ENCODE results near the gene MTRR. TPM values are rescaled to one million over a fixed set of nuclear protein-coding genes. Genes with fewer than 3 reads are reported as not detected.

MTRR gene
- total RNA-seq, 4 donors from 2014 or later, result 34.3 to 48.0 (median 41.8) TPM

DNA sequence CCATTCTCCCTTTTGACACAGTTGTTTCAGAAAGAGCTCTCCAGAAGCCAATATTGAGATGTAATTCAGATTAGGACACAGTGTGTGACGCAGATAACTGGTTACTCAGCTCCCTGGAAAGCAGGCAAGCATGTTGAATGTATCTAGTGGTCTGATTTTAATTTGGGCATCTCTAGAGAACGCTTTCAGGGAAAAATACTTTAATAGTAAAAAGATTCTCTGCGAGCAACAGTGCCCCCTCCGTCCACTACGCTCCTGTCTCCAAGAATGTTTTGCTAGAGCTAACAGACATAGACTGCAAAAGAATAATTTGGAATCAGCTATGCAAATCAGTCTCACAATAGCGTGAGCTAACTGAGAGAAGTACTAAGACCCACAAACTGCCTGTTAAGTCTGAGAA, 41.3 kb upstream of the MTRR start:
- Histone ChIP-seq H3K36me3 (no peaks in the 10 kb centered on the region), H3K27ac (no peak overlapping the region), H3K4me3 (no peak overlapping the region), H3K9me3 (no peaks in the 10 kb centered on the region), H3K4me1 (no peaks in the 10 kb centered on the region), H3K27me3 (no peaks in the 10 kb centered on the region)
- peak in 1 of 2 donors; percentile 9 for DNase-seq (ENCODE audit: low spot score in 2 of 2)
- TF ChIP-seq, protein P1, sequence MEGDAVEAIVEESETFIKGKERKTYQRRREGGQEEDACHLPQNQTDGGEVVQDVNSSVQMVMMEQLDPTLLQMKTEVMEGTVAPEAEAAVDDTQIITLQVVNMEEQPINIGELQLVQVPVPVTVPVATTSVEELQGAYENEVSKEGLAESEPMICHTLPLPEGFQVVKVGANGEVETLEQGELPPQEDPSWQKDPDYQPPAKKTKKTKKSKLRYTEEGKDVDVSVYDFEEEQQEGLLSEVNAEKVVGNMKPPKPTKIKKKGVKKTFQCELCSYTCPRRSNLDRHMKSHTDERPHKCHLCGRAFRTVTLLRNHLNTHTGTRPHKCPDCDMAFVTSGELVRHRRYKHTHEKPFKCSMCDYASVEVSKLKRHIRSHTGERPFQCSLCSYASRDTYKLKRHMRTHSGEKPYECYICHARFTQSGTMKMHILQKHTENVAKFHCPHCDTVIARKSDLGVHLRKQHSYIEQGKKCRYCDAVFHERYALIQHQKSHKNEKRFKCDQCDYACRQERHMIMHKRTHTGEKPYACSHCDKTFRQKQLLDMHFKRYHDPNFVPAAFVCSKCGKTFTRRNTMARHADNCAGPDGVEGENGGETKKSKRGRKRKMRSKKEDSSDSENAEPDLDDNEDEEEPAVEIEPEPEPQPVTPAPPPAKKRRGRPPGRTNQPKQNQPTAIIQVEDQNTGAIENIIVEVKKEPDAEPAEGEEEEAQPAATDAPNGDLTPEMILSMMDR (IDR thresholded peaks at IDR 0.05), result no peak
- no peak for TF ChIP-seq EP300 (IDR thresholded peaks at IDR 0.05)
- WGBS, 2 donors, result 62 to 64% methylated on average over 6 of the region's 6 CpGs

DNA sequence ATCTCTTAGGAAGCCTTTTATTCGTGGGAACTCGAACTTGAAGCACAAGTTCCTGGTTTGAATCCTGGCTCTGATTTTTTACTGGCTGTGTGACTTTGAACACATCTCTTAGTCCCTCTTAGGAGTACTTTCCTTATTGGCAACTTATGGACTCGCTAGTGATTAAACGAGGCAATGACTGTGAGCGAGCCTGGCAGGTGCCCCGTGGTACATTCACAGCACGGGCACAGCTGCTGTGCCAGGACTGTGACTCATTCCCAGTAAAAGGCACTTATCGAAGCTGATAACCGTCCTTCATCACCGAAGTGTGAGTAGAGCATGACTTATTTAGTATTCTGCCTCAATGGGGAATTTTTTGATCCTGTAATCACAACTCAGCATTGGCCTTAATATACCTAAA, 40.7 kb upstream of the MTRR start:
- Histone ChIP-seq H3K36me3 (no peaks in the 10 kb centered on the region), H3K4me3 (no peak overlapping the region), H3K9me3 (no peaks in the 10 kb centered on the region), H3K27ac (no peak overlapping the region), H3K4me1 (no peaks in the 10 kb centered on the region), H3K27me3 (no peaks in the 10 kb centered on the region)
- WGBS, 2 donors, result 83 to 93% methylated on average over 10 of the region's 10 CpGs
- TF ChIP-seq POLR2A (IDR thresholded peaks at IDR 0.05) (no peak), EP300 (IDR thresholded peaks at IDR 0.05) (no peak)
- TF ChIP-seq, protein P1 (IDR thresholded peaks at IDR 0.05), result no peak
- DNase-seq (ENCODE audit: low spot score in 2 of 2), result no peak

- Histone ChIP-seq H3K36me3 (no peaks in the 10 kb centered on the region), H3K27ac (no peak overlapping the region), H3K27me3 (no peaks in the 10 kb centered on the region), H3K9me3 (no peaks in the 10 kb centered on the region), H3K4me1 (no peaks in the 10 kb centered on the region), H3K4me3 (no peak overlapping the region)
- 75 to 78% methylated on average over 4 of the region's 4 CpGs for WGBS, 2 donors
- no peak for DNase-seq (ENCODE audit: low spot score in 2 of 2)
- TF ChIP-seq, protein P1 (IDR thresholded peaks at IDR 0.05), result no peak
- no peak for TF ChIP-seq EP300 (IDR thresholded peaks at IDR 0.05)
- TF ChIP-seq POLR2A (IDR thresholded peaks at IDR 0.05), result no peak
Observed at GRCh38 chr5:7834982-7835381, 34.0 kb upstream of the MTRR start.

DNA sequence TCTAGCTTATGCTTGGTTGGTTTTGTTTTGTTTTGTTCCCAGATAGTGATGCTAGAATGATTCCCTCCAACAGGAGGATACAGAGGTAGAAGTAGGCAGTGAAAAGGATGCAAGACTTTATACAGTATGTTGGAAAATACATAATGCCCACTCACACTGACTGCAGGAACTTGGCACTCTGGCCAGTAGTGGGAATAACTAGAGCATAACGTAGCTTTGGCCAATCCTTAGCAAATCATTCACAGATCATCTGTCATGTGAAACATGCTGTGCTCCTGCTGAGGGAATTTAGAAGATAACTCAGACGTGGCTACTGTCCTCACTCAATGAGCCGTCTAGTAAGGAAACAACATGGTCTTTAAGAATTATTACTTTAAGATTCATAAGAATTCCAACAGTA, 31.5 kb upstream of the MTRR start:
- Histone ChIP-seq H3K4me1 (no peaks in the 10 kb centered on the region), H3K9me3 (no peaks in the 10 kb centered on the region), H3K4me3 (no peak overlapping the region), H3K27me3 (peaks cover 0 to 2% of the 10 kb centered on the region in 2 donors), H3K36me3 (no peaks in the 10 kb centered on the region), H3K27ac (no peak overlapping the region)
- DNase-seq (ENCODE audit: low spot score in 2 of 2), result no peak
- 56% methylated on average over 3 of the region's 3 CpGs for WGBS, 2 donors
- no peak for TF ChIP-seq POLR2A (IDR thresholded peaks at IDR 0.05)
- no peak for TF ChIP-seq EP300 (IDR thresholded peaks at IDR 0.05)
- TF ChIP-seq, protein P1 (IDR thresholded peaks at IDR 0.05), result no peak

GRCh38 chr5:7842531-7842930, 26.4 kb upstream of the MTRR start:
- Histone ChIP-seq H3K4me1 (no peaks in the 10 kb centered on the region), H3K27me3 (peaks cover 0 to 5% of the 10 kb centered on the region in 2 donors), H3K27ac (no peak overlapping the region), H3K36me3 (no peaks in the 10 kb centered on the region), H3K4me3 (no peak overlapping the region), H3K9me3 (no peaks in the 10 kb centered on the region)
- no peak for TF ChIP-seq POLR2A (IDR thresholded peaks at IDR 0.05)
- TF ChIP-seq EP300 (IDR thresholded peaks at IDR 0.05), result no peak
- TF ChIP-seq, protein P1 (IDR thresholded peaks at IDR 0.05), result no peak
- WGBS, 2 donors, result 52 to 57% methylated on average over 2 of the region's 2 CpGs
- no peak for DNase-seq (ENCODE audit: low spot score in 2 of 2)

All from tibial nerve (tissue), 4 donors.